Lung (tissue), 12 donors: ENCODE data around the gene KLHL20. TPM values are rescaled to one million over a fixed set of nuclear protein-coding genes. Genes with fewer than 3 reads are reported as not detected.
"Not testable (repeated sequence)": the region's sequence is repeated elsewhere in the genome, so short reads cannot be mapped to it uniquely, and the experiment has no call there.

Experiments
- ATAC-seq: fragments of 200-7000 bp; cut with Tn5 transposase; one replicate; pipeline ENCODE4 v1.9.1; 2020; ENCODE audit warnings: moderate number of reproducible peaks; ENCODE audit not compliant: insufficient read depth, low FRiP score
- DNase-seq, 3 donors: peaks; one replicate each; pipeline ENCODE4 v3.0.0-alpha.2; 2013 to 2017
- H3K27ac ChIP-seq, 2 donors: one replicate each; pipeline ENCODE4 v1.5.1; 2013; ENCODE audit warnings: mild to moderate bottlenecking in 2 of 2, moderate library complexity in 2 of 2, control low read depth in 1 of 2, inconsistent platforms in 1 of 2, low read depth in 1 of 2, low read length in 1 of 2
- H3K27me3 ChIP-seq, 3 donors: one replicate each; pipeline ENCODE4 v1.5.1; 2013; ENCODE audit warnings: low read length in 2 of 3; ENCODE audit not compliant: control insufficient read depth in 3 of 3, insufficient read depth in 3 of 3
- H3K36me3 ChIP-seq, 4 donors: one replicate each; pipeline ENCODE4 v1.5.1; 2013; ENCODE audit warnings: low read length in 4 of 4, mild to moderate bottlenecking in 1 of 4, moderate library complexity in 1 of 4; ENCODE audit not compliant: control insufficient read depth in 4 of 4, insufficient read depth in 4 of 4
- H3K4me1 ChIP-seq, 5 donors: one replicate each; pipeline ENCODE4 v1.5.1; 2013; ENCODE audit warnings: low read length in 5 of 5, mild to moderate bottlenecking in 2 of 5, moderate library complexity in 1 of 5; ENCODE audit not compliant: control insufficient read depth in 5 of 5, insufficient read depth in 5 of 5
- H3K4me3 ChIP-seq: one replicate; pipeline ENCODE4 v1.5.1; 2013; ENCODE audit warnings: mild to moderate bottlenecking, control low read depth, moderate library complexity
- H3K9ac ChIP-seq, 2 donors: one replicate each; pipeline ENCODE4 v1.5.1; 2013; ENCODE audit warnings: low read length in 2 of 2, control low read depth in 1 of 2; ENCODE audit not compliant: insufficient read depth in 1 of 2
- H3K9me3 ChIP-seq, 4 donors: one replicate each; pipeline ENCODE4 v1.5.1; 2013; ENCODE audit warnings: low read length in 3 of 4, mild to moderate bottlenecking in 1 of 4, moderate library complexity in 1 of 4; ENCODE audit not compliant: control insufficient read depth in 4 of 4, insufficient read depth in 3 of 4
- CTCF ChIP-seq: IDR thresholded peaks from 2 replicates; pipeline ENCODE4 v1.5.1; 2012; ENCODE audit warnings: mild to moderate bottlenecking; ENCODE audit errors: control extremely low read depth, extremely low read depth
- WGBS, 2 donors: extraction: QIAGEN DNeasy Blood & Tissue Kit; methylation state at CpG; one replicate each; pipeline ENCODE4 v1.1.7; 2013; 5-methylcytosine and 5-hydroxymethylcytosine counted together
- polyA plus RNA-seq, 2 donors: library from polyadenylated mRNA; stranded (reverse); fragments of 200-250 nt; gene quantifications; one replicate each; pipeline ENCODE4 v1.2.1, GENCODE V29; 2013
- total RNA-seq, 2 donors: library from RNA; depleted of rRNA in 1 of 2; stranded (reverse); fragments of >200 nt in 1 of 2; gene quantifications; one replicate each; pipeline ENCODE4 v1.2.1, GENCODE V29; 2014 to 2021
- donor health status: control.
- donor health status: control.
- donor health status: Bipolar disorder and iron deficiency.
- donor health status: healthy.
- donor health status: DM: yes; HTN: yes; CAD: no.

Gene KLHL20
- total and polyA plus RNA-seq, 4 donors, result 5.8 to 38.4 (median 17.2) TPM

GRCh38 chr1:173798078-173798477, 83.3 kb downstream of the KLHL20 start:
- no peak overlapping the region for H3K4me3 ChIP-seq
- H3K9me3 ChIP-seq, result no peaks in the 10 kb centered on the region
- ATAC-seq, result no peak
- DNase-seq, result no peak
- TF ChIP-seq CTCF, result no peak
- H3K27ac ChIP-seq, result no peak overlapping the region
- H3K36me3 ChIP-seq, result peaks cover 1 to 9% (median 6%) of the 10 kb centered on the region in 4 donors
- no peaks in the 10 kb centered on the region for H3K4me1 ChIP-seq
- H3K9ac ChIP-seq, result no peak overlapping the region
- no peaks in the 10 kb centered on the region for H3K27me3 ChIP-seq

- not testable (repeated sequence) for DNase-seq, H3K27ac ChIP-seq, H3K4me3 ChIP-seq, ATAC-seq, H3K9me3 ChIP-seq, H3K9ac ChIP-seq, H3K4me1 ChIP-seq, H3K27me3 ChIP-seq
- WGBS, 2 donors, result 97 to 100% methylated on average over 1 of the region's 1 CpG
- H3K36me3 ChIP-seq, result peaks cover 1 to 11% (median 10%) of the 10 kb centered on the region in 4 donors
Observed at GRCh38 chr1:173799995-173800394, 85.2 kb downstream of the KLHL20 start.

GRCh38 chr1:173802961-173803360, 88.2 kb downstream of the KLHL20 start:
- ATAC-seq, result no peak

GRCh38 chr1:173813654-173814053, 98.9 kb downstream of the KLHL20 start:
- WGBS, 2 donors, result 96 to 99% methylated on average over 5 of the region's 5 CpGs
- not testable (repeated sequence) for H3K4me1 ChIP-seq, H3K36me3 ChIP-seq, H3K4me3 ChIP-seq, H3K27me3 ChIP-seq, H3K9ac ChIP-seq, H3K9me3 ChIP-seq, ATAC-seq, DNase-seq, H3K27ac ChIP-seq

More at GRCh38 chr1:173802961-173803360, 88.2 kb downstream of the KLHL20 start:
- WGBS, 2 donors, result 97 to 99% methylated on average over 2 of the region's 2 CpGs
- Histone ChIP-seq H3K4me1 (no peaks in the 10 kb centered on the region), H3K36me3 (peaks cover 1 to 21% (median 19%) of the 10 kb centered on the region in 4 donors), H3K9me3 (no peaks in the 10 kb centered on the region), H3K27ac (no peak overlapping the region), H3K4me3 (no peak overlapping the region), H3K27me3 (no peaks in the 10 kb centered on the region), H3K9ac (no peak overlapping the region)
- DNase-seq, result no peak
- no peak for TF ChIP-seq CTCF

GRCh38 chr1:173818459-173818858, 103.7 kb downstream of the KLHL20 start:
- no peaks in the 10 kb centered on the region for H3K27me3 ChIP-seq
- H3K4me3 ChIP-seq, result no peak overlapping the region
- DNase-seq (no peak), ATAC-seq (no peak)
- TF ChIP-seq CTCF, result no peak
- 80 to 88% methylated on average over 1 of the region's 1 CpG for WGBS, 2 donors
- no peak overlapping the region for H3K9ac ChIP-seq
- H3K4me1 ChIP-seq, result peaks cover 0 to 11% (median 4%) of the 10 kb centered on the region in 5 donors
- no peaks in the 10 kb centered on the region for H3K9me3 ChIP-seq
- H3K27ac ChIP-seq, result no peak overlapping the region
- peaks cover 0 to 9% (median 2%) of the 10 kb centered on the region in 4 donors for H3K36me3 ChIP-seq
